ENCODE data around the gene RFX7.

RFX7 gene

GRCh38 chr15:56042498-56042897 lies 201.2 kb downstream of the RFX7 start:
- DNase-seq: no peak

DNA sequence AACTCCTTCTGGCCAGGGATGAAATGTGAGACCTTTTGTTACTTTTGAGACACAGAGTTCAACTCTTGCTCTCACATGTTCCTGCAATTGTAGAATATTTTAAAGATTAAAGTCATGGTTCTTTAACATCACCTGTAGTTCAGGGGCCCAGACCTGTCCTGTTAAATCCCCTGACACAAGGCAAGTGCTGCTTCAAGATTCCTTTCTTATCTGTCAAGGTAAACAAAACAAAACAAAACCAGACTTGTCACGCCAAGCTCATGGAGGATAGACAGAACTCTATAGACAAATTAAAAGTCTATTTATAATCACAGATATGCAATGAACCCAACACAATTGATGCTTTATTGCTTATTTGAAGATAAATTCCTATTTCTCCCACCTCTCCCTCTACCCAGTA lies 201.6 kb downstream of the RFX7 start:
- no peak for DNase-seq

DNA sequence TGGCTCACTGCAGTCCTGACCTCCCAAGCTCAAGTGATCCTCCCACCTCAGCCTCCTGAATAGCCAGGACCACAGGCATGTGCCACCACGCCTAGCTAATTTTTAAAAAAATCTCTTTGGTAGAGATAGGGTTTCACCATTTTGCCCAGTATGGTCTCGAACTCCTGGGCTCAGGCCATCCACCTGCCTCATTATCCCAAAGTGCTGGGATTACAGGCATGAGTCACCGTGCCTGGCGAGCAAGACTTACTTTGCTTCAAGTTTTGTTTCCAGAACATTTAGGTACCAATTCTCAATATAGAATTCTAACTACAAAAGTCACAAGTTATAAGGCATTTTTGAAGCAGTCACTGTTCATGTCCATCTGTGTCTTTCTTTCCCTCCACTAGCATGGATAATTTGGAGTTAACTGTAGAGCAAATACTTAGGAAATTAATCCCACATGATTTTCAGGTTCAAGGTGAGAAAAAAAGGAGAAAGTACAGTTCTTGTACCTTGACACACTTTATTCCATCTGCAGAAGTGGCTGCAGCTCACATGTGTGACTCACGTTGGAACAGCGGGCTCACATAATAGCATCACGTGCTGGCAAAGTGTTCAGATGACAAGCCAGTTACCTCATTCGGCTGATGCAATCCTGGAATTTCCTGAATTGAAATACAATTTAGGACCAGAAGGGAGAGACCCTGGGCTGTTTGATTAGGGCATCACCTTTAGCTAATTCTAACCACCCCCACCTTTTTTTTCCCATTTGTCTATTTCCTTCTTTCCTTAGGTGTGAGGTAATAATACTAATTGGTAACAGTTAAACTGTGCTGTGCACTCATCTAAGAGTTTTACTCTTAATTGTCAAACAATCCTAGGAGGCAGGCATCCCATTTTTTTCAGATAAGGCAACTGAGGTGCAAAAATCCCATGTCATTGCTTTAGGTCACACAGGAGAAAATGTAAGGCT lies 203.3 kb downstream of the RFX7 start:
- DNase-seq: no peak

DNA sequence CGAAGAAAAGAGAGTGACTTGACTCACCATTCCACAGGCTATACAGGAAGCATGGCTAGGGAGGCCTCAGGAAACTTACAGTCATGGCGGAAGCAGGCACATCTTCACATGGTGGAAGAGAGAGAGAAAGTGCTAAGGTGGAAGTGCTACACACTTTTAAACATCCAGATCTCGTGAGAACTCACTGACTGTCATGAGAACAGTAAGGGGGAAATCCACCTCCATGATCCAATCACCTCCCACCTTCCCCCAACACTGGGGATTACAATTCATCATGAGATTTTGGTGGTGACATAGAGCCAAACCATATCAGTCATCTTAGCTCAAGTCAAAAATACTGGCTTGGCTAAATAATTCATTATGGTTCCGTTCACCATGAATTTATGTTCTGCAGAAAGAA lies 205.0 kb downstream of the RFX7 start:
- no peak for DNase-seq

- peak; percentile 61 for DNase-seq
Measured at GRCh38 chr15:56038015-56038414, 205.7 kb downstream of the RFX7 start.

Data from hematopoietic multipotent progenitor cell treated with erythropoietin and hydrocortisone succinate and interleukin-3 and kit ligand, for 4 days (in vitro differentiated cells).